GM12878 (cell line): ENCODE data around the gene RALGAPA2. TPM values are rescaled to one million over a fixed set of nuclear protein-coding genes. Genes with fewer than 3 reads are reported as not detected.

Experiments
- ATAC-seq: fragments of 200-7000 bp; cut with Tn5 transposase; 3 replicates; pipeline ENCODE4 v1.9.1; 2020; ENCODE audit warnings: mild to moderate bottlenecking, moderate library complexity
- BruUV-seq: library from RNA; stranded (reverse); fragments of 400-500 nt; replicated peaks from 2 replicates; lab custom pipeline; 2021; lab: Mats Ljungman, UMichigan
- CTCF ChIA-PET: fragments of 300-600 bp; sonication (Branson Sonifier 250); formaldehyde crosslinking; extraction: SDS; loops from one replicate; lab custom pipeline; 2021; ENCODE audit warnings: inconsistent platforms; lab: Yijun Ruan, JAX
- POLR2A ChIA-PET: fragments of 350-600 bp; formaldehyde crosslinking; extraction: SDS; loops from one replicate; lab custom pipeline; 2021; ENCODE audit warnings: inconsistent platforms; lab: Charles Lee
- RAD21 ChIA-PET: fragments of 300-600 bp; sonication (Branson Sonifier 250); formaldehyde crosslinking; loops from one replicate; lab custom pipeline; 2023; ENCODE audit warnings: antibody characterized with exemption; ENCODE audit not compliant: unreplicated experiment; lab: Charles Lee
- SMC1A ChIA-PET: fragments of 300-600 bp; sonication (Branson Sonifier 250); formaldehyde crosslinking; loops from one replicate; lab custom pipeline; 2023; ENCODE audit not compliant: unreplicated experiment, uncharacterized antibody; lab: Charles Lee
- DNase-seq: peaks from one replicate; pipeline ENCODE4 v3.0.0-alpha.2; 2011; ENCODE audit warnings: low read depth, low spot score
- FAIRE-seq: peaks from 3 replicates; lab custom pipeline; 2011; peaks lifted over from hg19 to GRCh38; lab: Jason Lieb, UNC
- H2AFZ ChIP-seq: 2 replicates; pipeline ENCODE4 v1.6.0; 2011; ENCODE audit warnings: low read depth, low read length, control low read depth; ENCODE audit not compliant: control insufficient read depth
- H3K27ac ChIP-seq: 2 replicates; pipeline ENCODE4 v1.5.1; 2011; ENCODE audit warnings: control low read depth; ENCODE audit not compliant: control insufficient read depth, insufficient read depth
- H3K27me3 ChIP-seq, 2 experiments: replicated peaks in 1 of 2; 2 replicates each; pipeline versions ENCODE4 v1.6.0 to v1.6.1; 2011; ENCODE audit warnings: low read length in 1 of 2; ENCODE audit not compliant: control insufficient read depth in 2 of 2, insufficient read depth in 2 of 2
- H3K36me3 ChIP-seq, 2 experiments: 2 replicates each; pipeline ENCODE4 v1.5.1; 2011; ENCODE audit warnings: low read length in 1 of 2; ENCODE audit not compliant: control insufficient read depth in 2 of 2, insufficient read depth in 2 of 2
- H3K4me1 ChIP-seq: 2 replicates; pipeline ENCODE4 v1.6.1; 2011; ENCODE audit warnings: mild to moderate bottlenecking, low read length, moderate library complexity, mixed read lengths; ENCODE audit not compliant: control insufficient read depth, insufficient read depth
- H3K4me2 ChIP-seq: 2 replicates; pipeline ENCODE4 v1.6.0; 2011; ENCODE audit warnings: control low read depth; ENCODE audit not compliant: control insufficient read depth, insufficient read depth
- H3K4me3 ChIP-seq: fragments of 200-600 bp; sonication (generic); 2 replicates; pipeline ENCODE4 v1.5.1; 2016
- H3K79me2 ChIP-seq: 2 replicates; pipeline ENCODE4 v1.6.0; 2011; ENCODE audit warnings: low read length; ENCODE audit not compliant: control insufficient read depth, insufficient read depth
- H3K9ac ChIP-seq: 2 replicates; pipeline ENCODE4 v1.8.0; 2011; ENCODE audit warnings: low read length, control low read depth, mixed read lengths; ENCODE audit not compliant: control insufficient read depth, insufficient read depth
- H3K9me3 ChIP-seq: replicated peaks from 3 replicates; pipeline ENCODE4 v1.5.1; 2011; ENCODE audit warnings: mild to moderate bottlenecking, low read length; ENCODE audit not compliant: control insufficient read depth, insufficient read depth
- H4K20me1 ChIP-seq: 2 replicates; pipeline ENCODE4 v1.6.0; 2011; ENCODE audit not compliant: control insufficient read depth, insufficient read depth
- EZH2 ChIP-seq: IDR thresholded peaks from 2 replicates; pipeline ENCODE4 v1.6.1; 2012; ENCODE audit warnings: low read depth, mild to moderate bottlenecking, control low read depth, inconsistent platforms, low read length, borderline replicate concordance; ENCODE audit not compliant: control insufficient read depth
- MTA2 ChIP-seq: fragments of 450-650 bp; IDR thresholded peaks from 2 replicates; pipeline ENCODE4 v1.6.1; 2016; ENCODE audit warnings: low read depth, mild to moderate bottlenecking, moderate library complexity
- PAX5 ChIP-seq: IDR thresholded peaks from 2 replicates; pipeline ENCODE4 v1.6.1; 2011; ENCODE audit warnings: low read depth, low read length, borderline replicate concordance
- POLR2AphosphoS5 ChIP-seq: IDR thresholded peaks from 2 replicates; pipeline ENCODE4 v1.6.1; 2011; ENCODE audit warnings: mild to moderate bottlenecking, low read length, inconsistent platforms
- RB1 ChIP-seq: fragments of 450-650 bp; formaldehyde crosslinking; IDR thresholded peaks from 2 replicates; pipeline ENCODE4 v1.6.1; 2017; ENCODE audit warnings: mild to moderate bottlenecking, borderline replicate concordance
- RCOR1 ChIP-seq: conservative IDR thresholded peaks from 2 replicates; pipeline ENCODE4 v1.6.1; 2012; ENCODE audit warnings: low read depth, low read length, improper control_type of control experiment
- SMARCA5 ChIP-seq: fragments of 450-650 bp; IDR thresholded peaks from 2 replicates; pipeline ENCODE4 v1.6.1; 2017; ENCODE audit warnings: mild to moderate bottlenecking
- SRF ChIP-seq, 2 experiments: IDR thresholded peaks; 2 replicates each; pipeline ENCODE4 v1.6.1; 2011; ENCODE audit warnings: low read depth in 2 of 2, low read length in 2 of 2, mild to moderate bottlenecking in 1 of 2, moderate library complexity in 1 of 2
- TAF1 ChIP-seq: IDR thresholded peaks from 2 replicates; pipeline ENCODE4 v1.6.1; 2011; ENCODE audit warnings: mild to moderate bottlenecking, low read depth, low read length, borderline replicate concordance
- YY1 ChIP-seq: IDR thresholded peaks from 2 replicates; pipeline ENCODE4 v1.6.1; 2011; ENCODE audit warnings: low read depth, mild to moderate bottlenecking, low read length
- ZNF207 ChIP-seq: fragments of 450-650 bp; IDR thresholded peaks from 2 replicates; pipeline ENCODE4 v1.6.1; 2014; ENCODE audit warnings: antibody characterized with exemption, mild to moderate bottlenecking, borderline replicate concordance
- ZNF217 ChIP-seq: fragments of 450-650 bp; IDR thresholded peaks from 2 replicates; pipeline ENCODE4 v1.6.1; 2017; ENCODE audit warnings: antibody characterized with exemption, mild to moderate bottlenecking
- WGBS: methylation state at CpG from one replicate; pipeline ENCODE4 v1.1.6; 2016; ENCODE audit warnings: low lambda C conversion rate; ENCODE audit not compliant: insufficient replicate concordance, insufficient coverage; ENCODE audit errors: missing lambda C conversion rate; 5-methylcytosine and 5-hydroxymethylcytosine counted together
- in situ Hi-C: fragments of 300-500 bp; cut with MboI; formaldehyde crosslinking; loops from 9 replicates; pipeline ENCODE4 v1.14.3; 2018; ENCODE audit warnings: mixed read lengths
- intact Hi-C: fragments of 100-400 bp; cut with micrococcal nuclease; formaldehyde crosslinking; loops from one replicate; pipeline ENCODE4 v1.14.2; 2022; ENCODE audit not compliant: unreplicated experiment
- polyA plus RNA-seq, 11 experiments: library from polyadenylated mRNA; depleted of rRNA in 4 of 11; unstranded in 6 of 11; stranded (reverse) in 5 of 11; fragments of >200 nt; fragmentation: Nextera tagmentation in 4 of 11; fragmentation: Illumina TruSeq in 1 of 11; extraction: Ambion mirVana in 4 of 11; extraction: Trizol in 1 of 11; gene quantifications; 1 replicate in 1 of 11; 2 replicates in 10 of 11; pipeline versions ENCODE4 v1.2.1 to v1.2.3, GENCODE V29; 2011 to 2016; ENCODE audit warnings: inconsistent platforms in 2 of 11, missing spikeins in 2 of 11, low read depth in 1 of 11
- total RNA-seq, 4 experiments: library from RNA; depleted of rRNA in 3 of 4; stranded (reverse); fragments of >200 nt in 3 of 4; fragmentation: Illumina TruSeq in 1 of 4; extraction: Trizol in 1 of 4; gene quantifications; 2 replicates each; pipeline versions ENCODE4 v1.2.1 to v1.2.3, GENCODE V29; 2013 to 2021
- TF ChIP-seq, protein P1 (sequence below): fragments of 450-650 bp; IDR thresholded peaks from 2 replicates; pipeline ENCODE4 v1.6.1; 2017; ENCODE audit warnings: mild to moderate bottlenecking
- TF ChIP-seq, protein P2 (sequence below): fragments of 450-650 bp; conservative IDR thresholded peaks from 2 replicates; pipeline ENCODE4 v1.6.1; 2017; ENCODE audit warnings: mild to moderate bottlenecking, moderate library complexity

The RALGAPA2 gene
- total and polyA plus RNA-seq, 10 of the 15 experiments (the other 5 are each of a cell fraction or from before 2014, with no cell fraction given): 2.9 to 29.4 (median 19.6) TPM

DNA sequence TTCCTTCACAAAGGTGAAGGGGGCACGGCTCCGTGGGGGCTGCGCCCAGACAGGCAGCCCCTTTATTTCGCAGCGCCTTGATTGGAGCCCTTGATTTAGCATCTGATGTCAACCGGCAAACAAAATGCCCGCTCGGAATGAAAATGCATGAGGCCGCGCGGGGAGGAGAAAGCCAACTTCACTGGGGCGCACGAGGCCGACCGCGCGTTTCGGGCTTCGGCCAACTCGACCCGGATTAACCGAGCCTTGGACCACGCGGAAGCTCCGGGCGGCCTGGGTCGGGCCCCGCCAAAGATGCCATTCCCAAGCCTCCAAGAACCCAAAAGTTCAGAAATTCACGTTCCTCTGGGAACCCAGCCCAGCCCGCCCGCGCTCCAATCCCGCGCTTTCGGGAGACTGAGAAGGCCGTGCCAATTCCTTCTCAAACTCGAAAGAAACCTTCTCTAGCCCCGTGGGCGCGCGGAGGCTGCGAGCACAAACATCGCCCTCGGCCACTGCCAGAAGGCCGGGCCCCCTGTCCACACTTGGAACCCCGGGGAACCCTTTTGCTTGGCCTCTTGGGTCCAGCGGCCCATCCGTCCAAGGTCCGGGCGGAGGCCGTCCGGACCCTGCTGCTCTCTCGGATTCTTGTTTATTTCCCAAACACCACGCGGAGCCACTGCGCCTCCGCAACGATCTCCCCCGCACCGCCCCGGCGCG lies 345.4 kb downstream of the RALGAPA2 start:
- SMC1A ChIA-PET: no interaction called here
- no peaks in the 10 kb centered on the region for H3K36me3 ChIP-seq
- H3K9me3 ChIP-seq: no peaks in the 10 kb centered on the region
- RAD21 ChIA-PET: interaction anchor here (0.7 kb wide), 1 partner anchor 45 kb away, joined by 3 read pairs; no protein-coding TSS in a partner anchor
- TF ChIP-seq EZH2 (0 out of 2 replicates have a peak, but pooled peaks have one; percentile 22), ZNF207 (no peak), RB1 (no peak)
- 11% methylated on average over 43 of the region's 63 CpGs for WGBS
- in situ Hi-C loops (no loop called here), intact Hi-C loops (loop anchor here (10.0 kb wide), 2 partner anchors 118 to 282 kb away; no protein-coding TSS in a partner anchor)
- H3K27ac ChIP-seq: no peak overlapping the region
- no peaks in the 10 kb centered on the region for H3K4me1 ChIP-seq
- peaks cover 21 to 38% of the 10 kb centered on the region in 2 experiments for H3K27me3 ChIP-seq
- H3K79me2 ChIP-seq: no peaks in the 10 kb centered on the region
- DNase-seq: no peak
- peak overlapping the region; percentile 13; the same call in 1 of the 2 replicates for H3K4me2 ChIP-seq
- CTCF ChIA-PET: no interaction called here
- no peaks in the 10 kb centered on the region for H4K20me1 ChIP-seq
- peak overlapping the region; percentile 44; the same call in 1 of the 2 replicates for H3K4me3 ChIP-seq
- no peak for FAIRE-seq
- POLR2A ChIA-PET: no interaction called here
- H3K9ac ChIP-seq: no peak overlapping the region
- no peak for ATAC-seq
- BruUV-seq: no TSS peak
- no peak overlapping the region for H2AFZ ChIP-seq

DNA sequence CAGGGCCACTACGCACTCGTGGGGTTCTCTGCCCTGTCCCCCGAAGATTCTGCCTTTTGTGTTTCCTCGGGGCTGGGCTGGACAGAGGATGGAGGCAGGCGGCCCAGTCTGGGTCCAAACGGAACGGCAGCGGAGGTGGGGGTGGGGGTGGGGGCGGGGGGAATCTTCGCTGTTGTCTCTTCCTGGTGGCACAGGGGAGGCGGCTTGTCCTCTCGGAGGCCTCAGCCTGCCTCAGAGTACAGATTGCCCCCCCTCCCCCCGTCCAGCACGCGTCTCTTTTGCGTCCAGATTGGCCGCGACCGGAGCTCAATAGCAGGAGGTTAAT lies 345.9 kb downstream of the RALGAPA2 start:
- CTCF ChIA-PET: no interaction called here
- intact Hi-C loops (loop anchor here (10.0 kb wide), 2 partner anchors 118 to 282 kb away; no protein-coding TSS in a partner anchor), in situ Hi-C loops (no loop called here)
- FAIRE-seq (no peak), ATAC-seq (no peak), DNase-seq (no peak)
- Histone ChIP-seq H3K79me2 (no peaks in the 10 kb centered on the region), H3K9ac (no peak overlapping the region), H3K4me1 (no peaks in the 10 kb centered on the region), H3K4me2 (no peak overlapping the region), H4K20me1 (no peaks in the 10 kb centered on the region), H3K9me3 (no peaks in the 10 kb centered on the region), H2AFZ (no peak overlapping the region), H3K27ac (no peak overlapping the region), H3K4me3 (no peak overlapping the region), H3K27me3 (peaks cover 23 to 42% of the 10 kb centered on the region in 2 experiments), H3K36me3 (no peaks in the 10 kb centered on the region)
- WGBS: 5% methylated on average over 11 of the region's 19 CpGs
- no TSS peak for BruUV-seq
- POLR2A ChIA-PET: no interaction called here
- RAD21 ChIA-PET: interaction anchor here (0.7 kb wide), 1 partner anchor 44 kb away, joined by 3 read pairs; no protein-coding TSS in a partner anchor
- SMC1A ChIA-PET: no interaction called here
- no peak for TF ChIP-seq MTA2
- TF ChIP-seq SRF (IDR thresholded peaks at IDR 0.05; ENCODE audit: low read depth in 2 of 2, low read length in 2 of 2): no peak
- TF ChIP-seq RCOR1: no peak
- TF ChIP-seq, protein P1, sequence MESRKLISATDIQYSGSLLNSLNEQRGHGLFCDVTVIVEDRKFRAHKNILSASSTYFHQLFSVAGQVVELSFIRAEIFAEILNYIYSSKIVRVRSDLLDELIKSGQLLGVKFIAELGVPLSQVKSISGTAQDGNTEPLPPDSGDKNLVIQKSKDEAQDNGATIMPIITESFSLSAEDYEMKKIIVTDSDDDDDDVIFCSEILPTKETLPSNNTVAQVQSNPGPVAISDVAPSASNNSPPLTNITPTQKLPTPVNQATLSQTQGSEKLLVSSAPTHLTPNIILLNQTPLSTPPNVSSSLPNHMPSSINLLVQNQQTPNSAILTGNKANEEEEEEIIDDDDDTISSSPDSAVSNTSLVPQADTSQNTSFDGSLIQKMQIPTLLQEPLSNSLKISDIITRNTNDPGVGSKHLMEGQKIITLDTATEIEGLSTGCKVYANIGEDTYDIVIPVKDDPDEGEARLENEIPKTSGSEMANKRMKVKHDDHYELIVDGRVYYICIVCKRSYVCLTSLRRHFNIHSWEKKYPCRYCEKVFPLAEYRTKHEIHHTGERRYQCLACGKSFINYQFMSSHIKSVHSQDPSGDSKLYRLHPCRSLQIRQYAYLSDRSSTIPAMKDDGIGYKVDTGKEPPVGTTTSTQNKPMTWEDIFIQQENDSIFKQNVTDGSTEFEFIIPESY: no peak
- no peak for TF ChIP-seq ZNF217
- no peak for TF ChIP-seq YY1
- TF ChIP-seq SMARCA5: no peak
- TF ChIP-seq, protein P2, sequence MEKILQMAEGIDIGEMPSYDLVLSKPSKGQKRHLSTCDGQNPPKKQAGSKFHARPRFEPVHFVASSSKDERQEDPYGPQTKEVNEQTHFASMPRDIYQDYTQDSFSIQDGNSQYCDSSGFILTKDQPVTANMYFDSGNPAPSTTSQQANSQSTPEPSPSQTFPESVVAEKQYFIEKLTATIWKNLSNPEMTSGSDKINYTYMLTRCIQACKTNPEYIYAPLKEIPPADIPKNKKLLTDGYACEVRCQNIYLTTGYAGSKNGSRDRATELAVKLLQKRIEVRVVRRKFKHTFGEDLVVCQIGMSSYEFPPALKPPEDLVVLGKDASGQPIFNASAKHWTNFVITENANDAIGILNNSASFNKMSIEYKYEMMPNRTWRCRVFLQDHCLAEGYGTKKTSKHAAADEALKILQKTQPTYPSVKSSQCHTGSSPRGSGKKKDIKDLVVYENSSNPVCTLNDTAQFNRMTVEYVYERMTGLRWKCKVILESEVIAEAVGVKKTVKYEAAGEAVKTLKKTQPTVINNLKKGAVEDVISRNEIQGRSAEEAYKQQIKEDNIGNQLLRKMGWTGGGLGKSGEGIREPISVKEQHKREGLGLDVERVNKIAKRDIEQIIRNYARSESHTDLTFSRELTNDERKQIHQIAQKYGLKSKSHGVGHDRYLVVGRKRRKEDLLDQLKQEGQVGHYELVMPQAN: no peak
- no peak for TF ChIP-seq TAF1
- TF ChIP-seq PAX5: no peak
- no peak for TF ChIP-seq POLR2AphosphoS5
